Mammary epithelial cell (primary cell): ENCODE measurements around the gene KRT31.

Experiments used
- EZH2 ChIP-seq: IDR thresholded peaks from 2 replicates; pipeline ENCODE4 v1.6.1; 2012; ENCODE audit warnings: low read length, inconsistent platforms, borderline replicate concordance
- TF ChIP-seq, protein P1 (sequence below), 2 donors: IDR thresholded peaks in 1 of 2; conservative IDR thresholded peaks in 1 of 2; 2 replicates each; pipeline ENCODE4 v1.5.1; 2011 to 2012; ENCODE audit warnings: inconsistent platforms in 2 of 2, low read length in 2 of 2, mild to moderate bottlenecking in 2 of 2, control low read depth in 1 of 2, low read depth in 1 of 2; ENCODE audit not compliant: insufficient read depth in 1 of 2; ENCODE audit errors: extremely low read depth in 1 of 2

DNA sequence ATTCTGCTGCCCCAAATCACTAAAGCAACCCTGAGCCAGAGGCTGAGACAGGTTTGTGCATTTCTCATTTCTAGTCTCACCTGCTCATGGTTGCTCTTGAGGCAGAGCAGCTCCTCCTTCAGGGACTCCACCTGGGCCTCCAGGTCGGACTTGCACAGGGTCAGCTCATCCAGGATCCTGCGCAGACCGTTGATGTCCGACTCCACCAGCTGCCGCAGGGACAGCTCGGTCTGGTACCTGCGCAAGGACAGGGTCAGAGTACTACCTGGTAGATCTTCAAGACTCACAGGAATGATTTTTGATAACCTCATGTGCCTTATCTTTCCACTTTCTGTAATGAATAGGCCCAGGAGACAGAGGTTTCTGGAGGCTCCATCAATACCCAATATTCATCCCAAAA lies 1.1 kb downstream of the KRT31 start:
- TF ChIP-seq, protein P1, sequence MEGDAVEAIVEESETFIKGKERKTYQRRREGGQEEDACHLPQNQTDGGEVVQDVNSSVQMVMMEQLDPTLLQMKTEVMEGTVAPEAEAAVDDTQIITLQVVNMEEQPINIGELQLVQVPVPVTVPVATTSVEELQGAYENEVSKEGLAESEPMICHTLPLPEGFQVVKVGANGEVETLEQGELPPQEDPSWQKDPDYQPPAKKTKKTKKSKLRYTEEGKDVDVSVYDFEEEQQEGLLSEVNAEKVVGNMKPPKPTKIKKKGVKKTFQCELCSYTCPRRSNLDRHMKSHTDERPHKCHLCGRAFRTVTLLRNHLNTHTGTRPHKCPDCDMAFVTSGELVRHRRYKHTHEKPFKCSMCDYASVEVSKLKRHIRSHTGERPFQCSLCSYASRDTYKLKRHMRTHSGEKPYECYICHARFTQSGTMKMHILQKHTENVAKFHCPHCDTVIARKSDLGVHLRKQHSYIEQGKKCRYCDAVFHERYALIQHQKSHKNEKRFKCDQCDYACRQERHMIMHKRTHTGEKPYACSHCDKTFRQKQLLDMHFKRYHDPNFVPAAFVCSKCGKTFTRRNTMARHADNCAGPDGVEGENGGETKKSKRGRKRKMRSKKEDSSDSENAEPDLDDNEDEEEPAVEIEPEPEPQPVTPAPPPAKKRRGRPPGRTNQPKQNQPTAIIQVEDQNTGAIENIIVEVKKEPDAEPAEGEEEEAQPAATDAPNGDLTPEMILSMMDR (conservative IDR thresholded peaks at IDR 0.05 in 1 of 2, IDR thresholded peaks at IDR 0.05 in 1 of 2; ENCODE audit: extremely low read depth in 1 of 2, insufficient read depth in 1 of 2, low read depth in 1 of 2, low read length in 2 of 2), result no peak
- TF ChIP-seq EZH2, result no peak
